Stimulated activated effector memory CD8-positive, alpha-beta T cell treated with anti-CD3 and anti-CD28 coated beads, Interleukin-12 subunit alpha, Interleukin-12 subunit beta, amount 100 ng/mL, for 72 hours (primary cell): ENCODE data around the gene ADSL.

ENCODE experiments used
- ATAC-seq: fragments of 150-1000 bp; cut with Tn5 transposase; 2 replicates; pipeline ENCODE4 v1.10.0; 2021
- DNase-seq, 2 donors: peaks; one replicate each; pipeline ENCODE4 v3.0.0; 2021 to 2022; ENCODE audit warnings: low spot score in 2 of 2
- H3K27ac Mint-ChIP-seq: one replicate; pipeline ENCODE4 v1.8.0; 2022; ENCODE audit warnings: mild to moderate bottlenecking, mixed read lengths
- H3K36me3 Mint-ChIP-seq: one replicate; pipeline ENCODE4 v1.8.0; 2022; ENCODE audit warnings: mild to moderate bottlenecking, mixed read lengths
- H3K4me1 Mint-ChIP-seq: one replicate; pipeline ENCODE4 v1.8.0; 2022; ENCODE audit warnings: mixed read lengths
- H3K4me3 Mint-ChIP-seq: one replicate; pipeline ENCODE4 v1.8.0; 2022; ENCODE audit warnings: mild to moderate bottlenecking, mixed read lengths
- H3K9me3 Mint-ChIP-seq: one replicate; pipeline ENCODE4 v1.8.0; 2022; ENCODE audit warnings: mixed read lengths

ADSL gene

GRCh38 chr22:40422558-40423309, 76.4 kb downstream of the ADSL start:
- H3K36me3 Mint-ChIP-seq = peaks cover 74% of the 10 kb centered on the region
- H3K4me3 Mint-ChIP-seq = no peak overlapping the region
- H3K9me3 Mint-ChIP-seq = no peaks in the 10 kb centered on the region
- peaks cover 29% of the 10 kb centered on the region for H3K4me1 Mint-ChIP-seq
- DNase-seq = no peak
- ATAC-seq = no peak
- H3K27ac Mint-ChIP-seq = peak overlapping the region; percentile 91

- Mint-ChIP-seq H3K36me3 (peaks cover 69% of the 10 kb centered on the region), H3K27ac (peak overlapping the region; percentile 91), H3K4me3 (no peak overlapping the region), H3K9me3 (no peaks in the 10 kb centered on the region), H3K4me1 (peaks cover 29% of the 10 kb centered on the region)
- DNase-seq (no peak), ATAC-seq (no peak)
These were observed 77.0 kb downstream of the ADSL start for GRCh38 chr22:40423310-40423688.

DNA sequence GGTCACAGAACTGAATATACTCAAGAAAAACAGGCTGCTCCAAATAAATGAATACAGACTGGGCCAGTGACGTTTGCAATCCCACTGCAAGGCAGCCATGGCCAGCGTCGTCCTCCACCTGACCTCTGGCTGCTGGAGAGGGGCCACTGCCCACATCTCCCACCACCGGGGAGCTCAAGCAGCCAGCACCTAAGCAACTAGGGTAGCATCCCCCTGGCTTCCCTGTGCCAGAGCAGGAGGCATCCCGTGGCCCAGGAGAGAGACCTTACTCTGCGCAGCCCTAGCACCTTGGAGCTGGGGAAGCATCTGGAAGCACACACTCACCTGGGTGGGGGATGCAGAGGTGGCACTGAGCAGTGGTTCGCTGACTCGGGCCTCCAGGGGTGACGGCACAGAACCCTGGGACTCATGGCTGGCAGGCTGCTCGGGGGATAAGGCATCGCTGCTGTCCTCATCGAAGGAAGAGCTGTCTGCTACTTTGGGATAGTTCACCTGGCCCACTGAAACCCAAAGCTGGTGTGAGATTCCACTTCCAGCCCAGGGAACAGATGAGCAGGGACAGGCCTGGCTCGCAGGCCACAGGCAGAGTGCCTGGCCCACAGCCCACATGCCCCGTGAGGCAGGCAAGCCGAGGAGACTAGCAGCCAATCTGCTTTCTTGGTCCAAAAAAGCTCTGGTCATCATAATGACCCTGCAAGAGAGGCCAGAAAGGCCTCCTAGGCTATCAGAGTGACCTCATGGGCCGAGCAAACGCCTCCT, 77.8 kb downstream of the ADSL start:
- Mint-ChIP-seq H3K27ac (peak overlapping the region; percentile 91), H3K9me3 (no peaks in the 10 kb centered on the region), H3K36me3 (peaks cover 76% of the 10 kb centered on the region), H3K4me3 (no peak overlapping the region), H3K4me1 (peaks cover 34% of the 10 kb centered on the region)
- ATAC-seq (no peak), DNase-seq (no peak)

- Mint-ChIP-seq H3K4me3 (no peak overlapping the region), H3K36me3 (peaks cover 79% of the 10 kb centered on the region), H3K27ac (peak overlapping the region; percentile 66)
These were observed 78.8 kb downstream of the ADSL start for GRCh38 chr22:40425082-40425481.

GRCh38 chr22:40426594-40427333, 80.5 kb downstream of the ADSL start:
- DNase-seq = no peak
- H3K27ac Mint-ChIP-seq = peak overlapping the region; percentile 67
- H3K4me1 Mint-ChIP-seq = peaks cover 43% of the 10 kb centered on the region
- no peaks in the 10 kb centered on the region for H3K9me3 Mint-ChIP-seq
- peaks cover 79% of the 10 kb centered on the region for H3K36me3 Mint-ChIP-seq
- no peak overlapping the region for H3K4me3 Mint-ChIP-seq
- ATAC-seq = no peak

More at GRCh38 chr22:40425082-40425481, 78.8 kb downstream of the ADSL start:
- no peak for DNase-seq
- Mint-ChIP-seq H3K4me1 (peaks cover 42% of the 10 kb centered on the region), H3K9me3 (no peaks in the 10 kb centered on the region)
- no peak for ATAC-seq

DNA sequence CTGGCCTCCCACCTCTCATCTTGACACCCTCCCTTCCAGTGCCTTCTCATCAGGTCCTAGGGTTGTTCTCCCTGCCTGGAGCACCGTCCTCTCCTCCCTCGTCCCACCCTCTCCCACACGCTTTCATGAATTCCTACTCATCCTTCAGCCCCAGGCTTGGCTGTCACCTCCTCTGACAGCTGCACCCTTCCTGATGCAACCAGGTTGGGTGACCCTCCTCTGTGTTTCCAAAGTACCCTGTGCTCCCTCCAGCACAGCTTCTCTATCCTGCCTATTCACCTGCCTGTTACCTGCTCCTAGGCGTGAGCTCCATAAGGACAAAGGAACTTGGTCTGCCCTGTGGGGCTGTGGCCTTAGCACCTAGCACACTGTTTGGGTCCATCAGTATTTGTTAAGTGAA, 82.5 kb downstream of the ADSL start:
- peaks cover 33% of the 10 kb centered on the region for H3K4me1 Mint-ChIP-seq
- H3K27ac Mint-ChIP-seq = peak overlapping the region; percentile 90
- H3K4me3 Mint-ChIP-seq = no peak overlapping the region
- no peak for DNase-seq
- ATAC-seq = no peak
- no peaks in the 10 kb centered on the region for H3K9me3 Mint-ChIP-seq
- peaks cover 70% of the 10 kb centered on the region for H3K36me3 Mint-ChIP-seq

GRCh38 chr22:40429481-40429880, 83.2 kb downstream of the ADSL start:
- no peak overlapping the region for H3K4me3 Mint-ChIP-seq
- peaks cover 33% of the 10 kb centered on the region for H3K4me1 Mint-ChIP-seq
- DNase-seq (no peak), ATAC-seq (no peak)
- peak overlapping the region; percentile 90 for H3K27ac Mint-ChIP-seq
- H3K9me3 Mint-ChIP-seq = no peaks in the 10 kb centered on the region
- peaks cover 76% of the 10 kb centered on the region for H3K36me3 Mint-ChIP-seq

DNA sequence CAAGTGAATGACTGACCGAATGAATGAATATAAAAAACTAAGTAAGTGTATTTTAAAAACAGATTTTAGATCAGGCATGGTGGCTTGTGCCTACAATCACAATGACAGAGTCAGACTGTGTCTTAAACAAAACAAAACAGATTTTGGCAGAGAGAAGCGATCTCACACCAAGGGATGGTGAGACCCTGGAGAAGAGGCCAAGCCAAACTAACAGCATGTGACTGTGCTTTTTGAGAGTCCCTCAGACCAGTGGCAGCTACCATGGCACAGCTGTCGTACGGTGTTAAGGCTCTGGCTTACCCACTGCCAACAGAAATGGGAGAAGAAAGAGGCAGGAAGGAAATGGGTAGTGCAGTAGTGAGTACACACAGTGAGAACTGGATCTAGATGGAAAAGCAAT, 84.7 kb downstream of the ADSL start:
- ATAC-seq (no peak), DNase-seq (no peak)
- Mint-ChIP-seq H3K27ac (peak overlapping the region; percentile 69), H3K9me3 (no peaks in the 10 kb centered on the region), H3K36me3 (peaks cover 78% of the 10 kb centered on the region), H3K4me3 (no peak overlapping the region), H3K4me1 (peaks cover 33% of the 10 kb centered on the region)

DNA sequence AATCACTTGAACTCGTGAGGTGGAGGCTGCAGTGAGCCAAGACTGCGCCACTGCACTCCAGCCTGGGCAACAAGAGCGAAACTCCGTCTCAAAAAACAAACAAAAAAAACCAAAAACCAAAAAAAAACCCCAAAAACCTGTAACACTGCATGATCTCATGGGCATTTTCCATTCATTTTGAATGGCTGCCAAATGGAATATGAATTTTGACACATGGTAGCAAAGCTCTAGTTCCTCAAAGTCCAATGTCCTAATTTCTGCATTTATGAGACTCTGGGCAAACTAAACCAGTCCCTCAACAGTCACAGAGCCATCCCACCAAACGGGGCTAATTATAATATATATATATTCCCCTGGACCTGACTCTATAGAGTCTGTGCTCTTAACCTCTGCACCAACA, 85.9 kb downstream of the ADSL start:
- H3K9me3 Mint-ChIP-seq = no peaks in the 10 kb centered on the region
- H3K4me3 Mint-ChIP-seq = no peak overlapping the region
- DNase-seq (no peak), ATAC-seq (no peak)
- H3K36me3 Mint-ChIP-seq = peaks cover 66% of the 10 kb centered on the region
- no peak overlapping the region for H3K27ac Mint-ChIP-seq
- peaks cover 31% of the 10 kb centered on the region for H3K4me1 Mint-ChIP-seq

DNA sequence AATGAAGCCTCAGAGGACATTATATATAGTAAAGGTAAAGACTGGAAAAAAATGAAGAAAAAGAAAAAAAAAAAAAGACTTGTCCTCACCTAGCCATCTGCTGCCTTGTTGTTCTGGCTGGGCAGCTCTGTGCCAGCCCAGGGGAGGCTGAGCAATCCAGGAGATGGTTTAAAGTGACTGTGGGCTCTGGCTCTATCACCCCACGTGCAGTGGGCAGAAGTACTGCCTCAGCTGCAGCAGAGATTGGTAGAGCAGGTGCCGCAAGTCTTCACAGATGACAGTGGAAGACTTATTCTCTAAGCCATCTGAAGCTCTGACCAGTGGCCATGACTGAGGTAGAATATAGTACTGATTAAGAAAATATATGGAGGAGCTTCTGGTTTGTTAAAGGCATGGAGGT, 86.3 kb downstream of the ADSL start:
- H3K9me3 Mint-ChIP-seq = no peaks in the 10 kb centered on the region
- no peak overlapping the region for H3K4me3 Mint-ChIP-seq
- DNase-seq (no peak), ATAC-seq (no peak)
- peaks cover 62% of the 10 kb centered on the region for H3K36me3 Mint-ChIP-seq
- no peak overlapping the region for H3K27ac Mint-ChIP-seq
- H3K4me1 Mint-ChIP-seq = peaks cover 34% of the 10 kb centered on the region

GRCh38 chr22:40433416-40434090, 87.3 kb downstream of the ADSL start:
- Mint-ChIP-seq H3K27ac (peak overlapping the region; percentile 66), H3K4me1 (peaks cover 36% of the 10 kb centered on the region), H3K36me3 (peaks cover 62% of the 10 kb centered on the region), H3K9me3 (no peaks in the 10 kb centered on the region), H3K4me3 (no peak overlapping the region)
- DNase-seq (no peak), ATAC-seq (no peak)

DNA sequence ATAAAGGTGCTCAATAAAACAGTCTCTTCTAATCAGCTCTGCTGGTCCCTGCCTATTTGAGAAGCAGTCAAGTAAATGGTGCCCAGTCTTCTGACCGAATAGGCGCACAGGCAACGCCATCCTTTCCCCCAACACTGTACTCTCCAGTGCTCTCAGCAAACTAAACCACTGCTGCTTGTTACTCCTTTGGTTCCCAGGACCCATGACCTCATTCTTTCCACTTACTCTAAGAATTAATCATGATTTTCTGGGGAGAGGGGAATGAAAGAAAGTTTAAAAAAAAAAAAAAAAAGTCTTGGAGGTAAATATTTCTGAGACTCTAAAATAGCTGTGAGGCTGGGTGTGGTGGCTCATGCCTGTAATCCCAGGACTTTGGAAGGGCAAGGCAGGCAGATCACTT, 87.8 kb downstream of the ADSL start:
- DNase-seq = no peak
- peak overlapping the region; percentile 66 for H3K27ac Mint-ChIP-seq
- peaks cover 61% of the 10 kb centered on the region for H3K36me3 Mint-ChIP-seq
- ATAC-seq = no peak
- peaks cover 30% of the 10 kb centered on the region for H3K4me1 Mint-ChIP-seq
- H3K4me3 Mint-ChIP-seq = no peak overlapping the region
- H3K9me3 Mint-ChIP-seq = no peaks in the 10 kb centered on the region

GRCh38 chr22:40434745-40435144, 88.4 kb downstream of the ADSL start:
- Mint-ChIP-seq H3K36me3 (peaks cover 61% of the 10 kb centered on the region), H3K4me1 (peaks cover 24% of the 10 kb centered on the region), H3K9me3 (no peaks in the 10 kb centered on the region), H3K27ac (peak overlapping the region; percentile 66), H3K4me3 (no peak overlapping the region)
- DNase-seq (no peak), ATAC-seq (no peak)

- DNase-seq = no peak
- ATAC-seq = peak; percentile 66
- peaks cover 23% of the 10 kb centered on the region for H3K4me1 Mint-ChIP-seq
- no peaks in the 10 kb centered on the region for H3K9me3 Mint-ChIP-seq
- peak overlapping the region; percentile 75 for H3K27ac Mint-ChIP-seq
- peaks cover 42% of the 10 kb centered on the region for H3K36me3 Mint-ChIP-seq
- peak overlapping the region; percentile 8 for H3K4me3 Mint-ChIP-seq
These were observed 90.5 kb downstream of the ADSL start for GRCh38 chr22:40436505-40437431.
